ENCODE measurements around the gene KIF16B.

The KIF16B gene

DNA sequence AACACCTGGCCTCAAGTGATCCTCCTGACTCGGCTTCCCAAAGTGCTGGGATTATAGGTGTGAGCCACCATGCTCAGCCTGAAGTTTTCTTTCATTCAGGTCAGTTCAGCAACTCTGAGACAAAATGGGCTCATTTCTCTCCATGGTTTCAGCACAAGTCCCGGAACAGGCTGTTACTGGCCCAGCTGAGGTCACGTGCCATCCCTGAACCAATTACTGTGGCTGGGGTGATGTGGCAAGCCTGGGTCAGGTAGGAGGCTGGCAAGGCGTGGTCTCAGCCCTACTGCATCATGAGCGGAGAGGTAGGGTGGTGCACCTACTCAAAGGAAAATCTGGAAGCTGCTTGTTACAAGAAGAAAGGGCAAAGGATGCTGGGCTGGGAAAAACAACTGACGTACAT is 326.4 kb downstream of the KIF16B start:
- TF ChIP-seq, protein P1, sequence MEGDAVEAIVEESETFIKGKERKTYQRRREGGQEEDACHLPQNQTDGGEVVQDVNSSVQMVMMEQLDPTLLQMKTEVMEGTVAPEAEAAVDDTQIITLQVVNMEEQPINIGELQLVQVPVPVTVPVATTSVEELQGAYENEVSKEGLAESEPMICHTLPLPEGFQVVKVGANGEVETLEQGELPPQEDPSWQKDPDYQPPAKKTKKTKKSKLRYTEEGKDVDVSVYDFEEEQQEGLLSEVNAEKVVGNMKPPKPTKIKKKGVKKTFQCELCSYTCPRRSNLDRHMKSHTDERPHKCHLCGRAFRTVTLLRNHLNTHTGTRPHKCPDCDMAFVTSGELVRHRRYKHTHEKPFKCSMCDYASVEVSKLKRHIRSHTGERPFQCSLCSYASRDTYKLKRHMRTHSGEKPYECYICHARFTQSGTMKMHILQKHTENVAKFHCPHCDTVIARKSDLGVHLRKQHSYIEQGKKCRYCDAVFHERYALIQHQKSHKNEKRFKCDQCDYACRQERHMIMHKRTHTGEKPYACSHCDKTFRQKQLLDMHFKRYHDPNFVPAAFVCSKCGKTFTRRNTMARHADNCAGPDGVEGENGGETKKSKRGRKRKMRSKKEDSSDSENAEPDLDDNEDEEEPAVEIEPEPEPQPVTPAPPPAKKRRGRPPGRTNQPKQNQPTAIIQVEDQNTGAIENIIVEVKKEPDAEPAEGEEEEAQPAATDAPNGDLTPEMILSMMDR (IDR thresholded peaks at IDR 0.05; ENCODE audit: control insufficient read depth, extremely low read depth, insufficient read depth): no peak
- DNase-seq (ENCODE audit: low read depth): no peak
- H3K4me3 ChIP-seq (ENCODE audit: low read depth, low read length): no peak overlapping the region

DNA sequence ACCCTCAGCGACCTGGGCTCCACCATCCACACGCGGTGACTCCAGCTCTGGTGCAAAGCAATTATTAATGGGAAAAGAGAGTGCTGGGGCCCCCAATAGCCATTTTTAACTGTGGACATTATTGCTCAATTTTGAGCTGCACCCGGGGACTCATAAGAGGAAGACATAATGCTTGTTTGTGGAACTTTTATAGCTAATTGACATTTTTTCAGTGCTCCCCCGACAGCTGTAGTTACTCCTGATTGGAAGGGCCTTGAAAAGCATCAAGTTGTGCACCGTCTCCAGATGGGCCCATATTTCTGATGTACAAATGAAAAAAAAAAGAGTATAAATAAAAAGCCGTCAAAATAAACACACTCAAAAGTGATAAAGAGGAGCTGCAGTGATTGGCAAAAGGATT is 327.0 kb downstream of the KIF16B start:
- no peak overlapping the region for H3K4me3 ChIP-seq (ENCODE audit: low read depth, low read length)
- no peak for DNase-seq (ENCODE audit: low read depth)
- TF ChIP-seq, protein P1 (IDR thresholded peaks at IDR 0.05; ENCODE audit: control insufficient read depth, extremely low read depth, insufficient read depth): no peak

DNA sequence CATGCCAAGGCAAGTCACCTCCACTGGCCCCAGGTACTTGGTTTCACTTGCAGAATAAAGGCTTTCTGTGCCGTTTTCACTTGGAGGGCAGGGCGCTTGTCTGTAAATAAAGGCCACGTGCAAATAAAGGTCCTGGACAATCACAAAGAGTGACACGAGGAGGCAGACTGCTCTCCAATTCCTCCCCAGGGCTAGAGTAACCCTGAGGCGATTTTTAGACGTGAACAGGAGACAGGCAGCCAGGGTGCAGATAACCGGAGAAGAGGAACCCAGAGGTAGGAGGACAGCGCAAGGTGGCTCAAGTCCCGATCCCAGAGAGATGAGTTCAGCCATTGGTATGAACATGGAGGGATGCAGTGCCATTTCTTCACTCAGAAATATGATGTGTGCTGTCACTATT is 327.4 kb downstream of the KIF16B start:
- H3K4me3 ChIP-seq (ENCODE audit: low read depth, low read length): no peak overlapping the region

DNA sequence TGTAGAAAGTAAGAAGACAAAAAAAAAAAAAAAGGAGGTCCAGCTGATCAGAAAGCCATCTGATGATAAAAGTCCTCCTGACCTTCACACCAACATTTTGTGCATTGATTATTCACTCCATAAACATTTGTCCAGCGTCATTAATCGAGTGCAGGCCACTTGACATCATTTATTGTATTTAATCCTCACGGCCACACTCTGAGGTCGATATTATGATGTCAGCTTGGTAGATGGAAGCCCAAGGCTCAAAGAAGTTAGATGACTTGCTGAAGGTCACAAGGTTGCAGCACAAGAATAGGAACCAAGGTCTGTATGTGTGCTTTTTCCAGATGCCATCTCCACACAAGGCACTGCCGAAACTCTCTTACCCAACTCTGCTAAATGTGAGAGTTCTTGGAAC is 328.4 kb downstream of the KIF16B start:
- DNase-seq (ENCODE audit: low read depth): no peak
- TF ChIP-seq, protein P1 (IDR thresholded peaks at IDR 0.05; ENCODE audit: control insufficient read depth, extremely low read depth, insufficient read depth): no peak
- H3K4me3 ChIP-seq (ENCODE audit: low read depth, low read length): no peak overlapping the region

More for the DNA sequence above, 327.4 kb downstream of the KIF16B start:
- DNase-seq (ENCODE audit: low read depth): no peak
- TF ChIP-seq, protein P1 (IDR thresholded peaks at IDR 0.05; ENCODE audit: control insufficient read depth, extremely low read depth, insufficient read depth): no peak

DNA sequence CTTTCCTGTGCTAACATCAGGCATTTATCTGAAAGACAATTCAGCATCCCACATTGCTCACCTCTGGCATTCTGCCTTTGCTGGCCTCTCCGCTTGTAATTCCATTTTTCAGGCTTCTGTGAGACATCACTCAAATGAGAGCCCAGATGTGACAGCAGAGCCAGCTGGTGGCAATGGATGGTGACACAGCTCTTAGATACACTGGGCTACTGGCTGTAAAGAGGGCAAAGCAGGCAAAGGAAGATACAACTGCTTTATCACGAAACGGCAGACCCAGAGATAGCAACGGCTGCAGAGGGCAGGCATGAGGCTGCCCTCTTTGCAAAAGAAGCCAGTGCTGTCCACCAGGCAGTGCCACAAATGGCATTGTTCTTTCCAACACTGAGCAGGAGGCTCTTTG is 329.8 kb downstream of the KIF16B start:
- H3K4me3 ChIP-seq (ENCODE audit: low read depth, low read length): no peak overlapping the region
- TF ChIP-seq, protein P1 (IDR thresholded peaks at IDR 0.05; ENCODE audit: control insufficient read depth, extremely low read depth, insufficient read depth): no peak; the same call in none of the 2 replicates
- no peak for DNase-seq (ENCODE audit: low read depth)

DNA sequence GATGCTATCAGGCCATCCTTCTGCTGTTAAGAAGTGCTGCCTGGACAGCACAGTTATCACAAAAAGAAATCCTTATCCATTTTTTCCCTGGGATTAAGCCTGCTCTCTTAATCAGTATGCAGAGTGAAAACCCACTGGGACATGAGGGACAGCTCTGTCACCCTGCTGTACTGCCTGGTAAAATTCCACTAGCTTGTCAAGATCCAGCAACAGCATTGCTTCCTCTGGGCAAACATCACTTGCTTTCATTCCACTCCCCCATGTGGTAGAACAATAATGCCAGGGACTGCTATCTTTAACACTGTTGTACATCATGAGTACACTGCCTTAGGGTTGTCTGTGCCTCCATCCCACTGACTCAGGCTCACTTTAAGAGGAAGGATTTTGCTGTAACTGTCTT is 331.3 kb downstream of the KIF16B start:
- no peak for DNase-seq (ENCODE audit: low read depth)
- TF ChIP-seq, protein P1 (IDR thresholded peaks at IDR 0.05; ENCODE audit: control insufficient read depth, extremely low read depth, insufficient read depth): peak; percentile 20; the same call in 1 of the 2 replicates
- H3K4me3 ChIP-seq (ENCODE audit: low read depth, low read length): no peak overlapping the region

DNA sequence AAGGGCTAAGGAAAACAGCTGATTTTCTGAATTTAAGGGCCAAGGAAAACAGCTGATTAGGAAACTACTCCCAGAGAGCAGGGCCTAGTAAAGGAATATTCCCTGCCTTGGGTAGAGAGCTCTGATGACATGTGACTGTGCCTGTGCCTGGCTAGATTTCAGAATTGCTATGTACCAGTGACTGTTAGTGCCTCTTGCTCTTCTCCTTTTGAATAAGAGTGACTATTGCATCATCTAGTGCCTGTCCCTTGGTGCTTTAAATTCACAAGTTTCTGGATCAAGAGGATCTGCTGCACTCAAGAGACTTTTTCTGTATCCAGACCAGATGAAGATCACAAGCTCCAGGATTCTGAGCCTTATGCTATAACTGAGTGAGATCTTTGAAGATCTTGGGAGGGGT is 332.9 kb downstream of the KIF16B start:
- no peak overlapping the region for H3K4me3 ChIP-seq (ENCODE audit: low read depth, low read length)
- TF ChIP-seq, protein P1 (IDR thresholded peaks at IDR 0.05; ENCODE audit: control insufficient read depth, extremely low read depth, insufficient read depth): no peak
- DNase-seq (ENCODE audit: low read depth): no peak

All from LNCaP clone FGC (cell line).